ENCODE results near the gene RAF1. TPM values are rescaled to one million over a fixed set of nuclear protein-coding genes. Genes with fewer than 3 reads are reported as not detected.

Gene RAF1
- total RNA-seq, 2 experiments from 2014 or later: 71.1 to 74.9 TPM

DNA sequence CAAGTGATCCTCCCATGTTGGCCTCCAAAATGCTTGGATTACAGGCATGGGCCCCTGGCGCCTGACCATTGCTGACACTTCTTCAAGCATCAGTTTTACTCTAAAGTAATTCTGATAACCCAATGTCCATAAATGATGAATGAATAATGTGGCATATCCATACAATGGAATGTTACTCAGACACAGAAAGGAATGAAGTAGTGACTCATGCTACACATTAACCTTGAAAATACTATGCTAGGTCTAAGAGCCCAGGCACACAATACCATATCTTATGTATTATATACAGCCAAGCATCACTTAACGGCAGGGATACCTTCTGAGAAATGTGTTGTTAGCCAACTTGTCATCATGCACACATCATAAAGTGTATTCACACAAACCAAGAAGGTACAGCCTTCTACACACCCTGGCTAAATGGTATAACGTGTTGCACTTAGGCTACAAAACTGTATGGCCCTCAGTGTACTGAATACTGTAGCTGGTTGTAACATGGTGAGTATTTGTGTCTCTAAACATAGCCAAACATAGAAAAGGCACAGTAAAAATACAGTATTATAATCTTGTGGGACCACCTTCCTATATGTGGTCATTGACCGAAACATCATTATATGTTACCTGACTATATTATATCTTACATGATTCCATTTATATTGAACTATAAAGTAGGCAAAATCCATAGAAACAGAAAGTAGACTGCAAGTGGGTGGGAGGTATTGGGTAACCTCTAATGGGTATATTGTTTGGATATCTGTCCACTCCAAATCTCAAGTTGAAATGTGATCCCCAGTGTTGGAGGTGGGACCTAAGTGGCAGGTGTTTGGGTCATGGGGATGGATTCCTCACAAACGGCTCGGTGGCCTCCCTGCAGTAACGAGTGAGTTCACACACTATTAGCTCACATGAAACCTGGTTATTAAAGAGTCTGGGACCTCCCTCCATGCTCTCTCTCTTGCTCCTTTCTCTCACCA, 75.6 kb downstream of the RAF1 start:
- H3K9me3 Mint-ChIP-seq: no peaks in the 10 kb centered on the region
- H3K36me3 Mint-ChIP-seq (ENCODE audit: low read depth): peaks cover 32% of the 10 kb centered on the region
- no peak overlapping the region for H3K4me3 Mint-ChIP-seq
- H3K27ac Mint-ChIP-seq: peak overlapping the region; percentile 39
- CTCF ChIA-PET: no interaction called here
- no peaks in the 10 kb centered on the region for H3K4me1 Mint-ChIP-seq (ENCODE audit: low read depth)
- DNase-seq (no peak), ATAC-seq (no peak)
- POLR2A ChIA-PET: interaction anchor here (0.6 to 1.1 kb wide), 3 partner anchors 14 to 98 kb away, joined by 3 read pairs; no protein-coding TSS in a partner anchor
- intact Hi-C loops (cut with micrococcal nuclease): no loop called here
- H3K27me3 Mint-ChIP-seq: no peaks in the 10 kb centered on the region
- TF ChIP-seq, protein P1, sequence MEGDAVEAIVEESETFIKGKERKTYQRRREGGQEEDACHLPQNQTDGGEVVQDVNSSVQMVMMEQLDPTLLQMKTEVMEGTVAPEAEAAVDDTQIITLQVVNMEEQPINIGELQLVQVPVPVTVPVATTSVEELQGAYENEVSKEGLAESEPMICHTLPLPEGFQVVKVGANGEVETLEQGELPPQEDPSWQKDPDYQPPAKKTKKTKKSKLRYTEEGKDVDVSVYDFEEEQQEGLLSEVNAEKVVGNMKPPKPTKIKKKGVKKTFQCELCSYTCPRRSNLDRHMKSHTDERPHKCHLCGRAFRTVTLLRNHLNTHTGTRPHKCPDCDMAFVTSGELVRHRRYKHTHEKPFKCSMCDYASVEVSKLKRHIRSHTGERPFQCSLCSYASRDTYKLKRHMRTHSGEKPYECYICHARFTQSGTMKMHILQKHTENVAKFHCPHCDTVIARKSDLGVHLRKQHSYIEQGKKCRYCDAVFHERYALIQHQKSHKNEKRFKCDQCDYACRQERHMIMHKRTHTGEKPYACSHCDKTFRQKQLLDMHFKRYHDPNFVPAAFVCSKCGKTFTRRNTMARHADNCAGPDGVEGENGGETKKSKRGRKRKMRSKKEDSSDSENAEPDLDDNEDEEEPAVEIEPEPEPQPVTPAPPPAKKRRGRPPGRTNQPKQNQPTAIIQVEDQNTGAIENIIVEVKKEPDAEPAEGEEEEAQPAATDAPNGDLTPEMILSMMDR (IDR thresholded peaks at IDR 0.05): no peak

DNA sequence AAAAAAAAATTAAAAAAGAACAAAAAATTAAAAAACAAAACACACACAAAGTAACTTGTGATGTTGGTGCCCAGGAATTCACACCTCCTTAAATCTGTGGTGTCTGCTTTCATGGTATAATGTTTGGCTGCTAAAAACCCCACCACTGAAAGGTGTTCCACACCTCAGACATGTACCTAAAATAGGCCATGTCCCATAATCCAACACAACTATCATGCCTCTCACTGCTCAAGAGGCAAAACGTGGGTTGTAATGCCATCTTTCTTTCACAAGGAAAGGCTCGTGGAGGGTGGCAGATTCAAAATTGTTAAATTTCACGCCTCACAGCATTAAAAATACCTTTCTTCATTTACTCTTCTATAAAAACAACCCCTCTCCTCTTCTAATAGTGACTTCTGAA, 77.5 kb downstream of the RAF1 start:
- TF ChIP-seq, protein P1 (IDR thresholded peaks at IDR 0.05): no peak
- DNase-seq: no peak
- no peak for ATAC-seq
- POLR2A ChIA-PET: no interaction called here
- H3K27me3 Mint-ChIP-seq: no peaks in the 10 kb centered on the region
- H3K36me3 Mint-ChIP-seq (ENCODE audit: low read depth): peaks cover 34% of the 10 kb centered on the region
- no peaks in the 10 kb centered on the region for H3K9me3 Mint-ChIP-seq
- CTCF ChIA-PET: no interaction called here
- peak overlapping the region; percentile 52 for H3K27ac Mint-ChIP-seq
- no peak overlapping the region for H3K4me3 Mint-ChIP-seq
- no peaks in the 10 kb centered on the region for H3K4me1 Mint-ChIP-seq (ENCODE audit: low read depth)
- intact Hi-C loops (cut with micrococcal nuclease): no loop called here

DNA sequence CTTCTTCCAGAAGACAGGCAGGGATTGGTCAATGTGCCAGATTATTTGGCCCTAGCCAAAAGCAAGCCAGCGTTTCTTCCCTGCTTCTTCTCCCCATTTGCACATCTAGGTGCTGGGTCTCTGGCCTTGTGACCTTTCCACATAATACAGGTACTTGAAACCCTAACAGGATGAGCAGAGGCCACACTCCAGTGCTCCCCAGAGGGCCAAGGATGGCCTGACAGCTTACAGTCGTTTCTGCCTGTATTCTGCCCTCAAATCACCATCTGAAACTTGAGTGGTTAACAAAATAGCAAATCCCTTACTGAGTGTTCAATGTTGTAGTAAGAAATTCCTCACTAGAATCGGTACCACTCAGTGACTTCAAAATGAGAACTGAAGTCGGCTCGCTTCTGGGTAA, 77.9 kb downstream of the RAF1 start:
- TF ChIP-seq, protein P1 (IDR thresholded peaks at IDR 0.05): no peak
- CTCF ChIA-PET: no interaction called here
- peaks cover 34% of the 10 kb centered on the region for H3K36me3 Mint-ChIP-seq (ENCODE audit: low read depth)

DNA sequence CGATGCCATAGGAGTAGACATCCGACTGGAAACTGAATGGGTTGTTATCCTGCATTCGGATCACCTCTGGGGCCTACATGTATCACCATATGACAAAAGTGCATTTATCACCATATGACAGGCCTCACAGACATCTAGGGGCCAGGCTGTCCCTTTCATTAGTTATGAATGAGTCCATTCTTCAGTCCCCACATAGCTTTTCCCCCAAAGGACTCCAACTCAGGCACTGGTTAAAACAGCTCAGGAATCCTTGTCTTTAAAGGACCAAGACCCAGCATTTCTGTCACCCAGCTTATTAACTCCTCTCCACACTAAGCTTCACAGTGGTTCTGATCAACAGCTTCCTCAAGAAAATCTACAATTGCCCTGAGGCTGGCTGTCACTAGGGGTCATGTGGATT, 78.7 kb downstream of the RAF1 start:
- ATAC-seq: no peak
- Mint-ChIP-seq H3K9me3 (no peaks in the 10 kb centered on the region), H3K36me3 (ENCODE audit: low read depth) (peaks cover 34% of the 10 kb centered on the region), H3K27me3 (no peaks in the 10 kb centered on the region), H3K4me1 (ENCODE audit: low read depth) (no peaks in the 10 kb centered on the region), H3K4me3 (no peak overlapping the region), H3K27ac (no peak overlapping the region)
- ChIA-PET CTCF (no interaction called here), POLR2A (interaction anchor here (1.6 kb wide), 1 partner anchor 12 kb away, joined by 5 read pairs; no protein-coding TSS in a partner anchor)
- TF ChIP-seq, protein P1 (IDR thresholded peaks at IDR 0.05): no peak
- intact Hi-C loops (cut with micrococcal nuclease): no loop called here
- DNase-seq: no peak

More for the DNA sequence above, 77.9 kb downstream of the RAF1 start:
- Mint-ChIP-seq H3K27me3 (no peaks in the 10 kb centered on the region), H3K9me3 (no peaks in the 10 kb centered on the region), H3K4me1 (ENCODE audit: low read depth) (no peaks in the 10 kb centered on the region), H3K27ac (peak overlapping the region; percentile 52), H3K4me3 (no peak overlapping the region)
- no peak for DNase-seq
- POLR2A ChIA-PET: interaction anchor here (1.6 kb wide), 1 partner anchor 11 kb away, joined by 5 read pairs; no protein-coding TSS in a partner anchor
- intact Hi-C loops (cut with micrococcal nuclease): no loop called here
- no peak for ATAC-seq

DNA sequence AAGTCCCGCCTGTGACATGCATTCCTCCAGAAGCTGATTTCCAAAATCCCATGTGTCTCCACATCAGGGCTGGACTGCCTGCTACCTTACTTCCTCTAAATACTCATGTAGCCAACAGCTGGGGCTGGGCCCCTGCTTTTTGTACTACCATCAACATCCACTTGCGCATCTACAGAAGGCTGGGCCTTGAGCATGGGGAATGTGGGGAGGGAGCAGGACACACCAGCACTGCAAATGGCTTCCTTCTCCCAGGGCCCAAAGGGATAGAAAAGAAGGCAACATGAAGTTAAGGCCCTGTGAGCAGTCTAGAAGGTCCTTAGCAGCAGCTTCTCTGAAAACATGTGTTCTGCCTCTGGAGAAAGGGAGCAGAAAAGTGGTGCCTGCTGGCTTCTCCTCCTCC, 79.8 kb downstream of the RAF1 start:
- POLR2A ChIA-PET: interaction anchor here (1.0 kb wide), 1 partner anchor 29 kb away, joined by 3 read pairs; no protein-coding TSS in a partner anchor
- H3K27ac Mint-ChIP-seq: peak overlapping the region; percentile 5
- CTCF ChIA-PET: no interaction called here

More for the DNA sequence above, 79.8 kb downstream of the RAF1 start:
- no peak overlapping the region for H3K4me3 Mint-ChIP-seq
- ATAC-seq: no peak
- H3K9me3 Mint-ChIP-seq: no peaks in the 10 kb centered on the region
- H3K36me3 Mint-ChIP-seq (ENCODE audit: low read depth): peaks cover 39% of the 10 kb centered on the region
- intact Hi-C loops (cut with micrococcal nuclease): no loop called here
- H3K27me3 Mint-ChIP-seq: no peaks in the 10 kb centered on the region
- H3K4me1 Mint-ChIP-seq (ENCODE audit: low read depth): peaks cover 1% of the 10 kb centered on the region
- no peak for DNase-seq
- TF ChIP-seq, protein P1 (IDR thresholded peaks at IDR 0.05): no peak

Measured in activated CD8-positive, alpha-beta T cell treated with anti-CD3 and anti-CD28 coated beads for 36 hours (primary cell).